Nucleus accumbens (tissue), 56 donors: ENCODE measurements around the gene CLRN2.

Experiments
- DNase-seq, 56 donors: peaks; one replicate each; lab custom pipeline; 2025; lab: John Stamatoyannopoulos, UW

CLRN2 gene, protein sequence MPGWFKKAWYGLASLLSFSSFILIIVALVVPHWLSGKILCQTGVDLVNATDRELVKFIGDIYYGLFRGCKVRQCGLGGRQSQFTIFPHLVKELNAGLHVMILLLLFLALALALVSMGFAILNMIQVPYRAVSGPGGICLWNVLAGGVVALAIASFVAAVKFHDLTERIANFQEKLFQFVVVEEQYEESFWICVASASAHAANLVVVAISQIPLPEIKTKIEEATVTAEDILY

DNA sequence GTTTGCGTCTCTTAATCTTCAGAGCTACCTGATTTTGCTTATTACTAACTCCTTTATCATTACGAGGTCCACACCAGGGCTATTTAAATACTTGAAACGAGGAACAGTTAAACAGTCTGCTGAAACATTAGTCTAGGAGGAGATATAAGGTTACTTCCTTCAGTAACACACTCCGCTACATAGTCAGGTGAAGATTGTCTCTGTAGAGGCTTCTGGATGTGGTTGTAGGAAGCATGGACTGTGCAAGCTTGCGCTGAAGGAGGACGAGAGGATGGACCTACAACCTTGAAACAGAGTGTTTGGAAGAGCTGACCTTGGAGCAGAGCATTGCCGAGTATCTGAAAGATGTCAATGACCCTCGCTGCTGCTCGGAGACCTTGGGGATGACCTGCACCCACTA is at the start of gene CLRN2:
Gene CLRN2, plus strand, starts transcription at position 301 of the 400 bp plus-strand sequence. CDS start 102 bp downstream, outside the sequence.
- DNase-seq, result no peak

DNA sequence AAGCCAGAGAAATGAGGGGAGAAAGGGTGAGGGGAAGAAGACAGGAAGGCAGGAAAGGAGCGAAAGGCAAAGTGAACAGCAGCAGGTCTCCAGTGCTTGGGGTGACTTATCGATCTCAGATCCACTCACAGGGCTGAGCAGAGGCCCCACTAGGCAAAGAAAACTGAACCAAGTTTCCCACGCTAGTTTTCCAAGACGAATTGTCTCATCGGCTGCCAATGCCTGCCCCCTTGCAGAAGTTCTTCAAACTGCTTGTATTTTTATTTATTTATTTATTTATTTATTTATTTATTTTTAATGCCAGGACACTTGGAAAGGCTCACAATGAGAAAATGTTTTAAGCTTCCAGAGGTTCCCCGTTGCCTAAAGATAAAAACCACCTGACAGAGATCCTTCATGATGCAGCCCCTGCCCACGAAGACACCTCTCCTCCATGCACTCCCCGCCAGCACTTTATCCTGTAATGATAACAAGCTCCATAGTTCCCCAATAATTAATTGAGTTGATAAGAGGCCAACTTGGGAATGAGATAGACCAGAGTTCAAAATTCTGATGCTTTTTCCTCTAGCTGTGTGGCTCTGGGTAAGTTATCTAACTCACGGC is 46.2 kb upstream of the CLRN2 start:
- peak in 12 of 56 donors; percentile 5 to 38 (median 16) for DNase-seq

DNA sequence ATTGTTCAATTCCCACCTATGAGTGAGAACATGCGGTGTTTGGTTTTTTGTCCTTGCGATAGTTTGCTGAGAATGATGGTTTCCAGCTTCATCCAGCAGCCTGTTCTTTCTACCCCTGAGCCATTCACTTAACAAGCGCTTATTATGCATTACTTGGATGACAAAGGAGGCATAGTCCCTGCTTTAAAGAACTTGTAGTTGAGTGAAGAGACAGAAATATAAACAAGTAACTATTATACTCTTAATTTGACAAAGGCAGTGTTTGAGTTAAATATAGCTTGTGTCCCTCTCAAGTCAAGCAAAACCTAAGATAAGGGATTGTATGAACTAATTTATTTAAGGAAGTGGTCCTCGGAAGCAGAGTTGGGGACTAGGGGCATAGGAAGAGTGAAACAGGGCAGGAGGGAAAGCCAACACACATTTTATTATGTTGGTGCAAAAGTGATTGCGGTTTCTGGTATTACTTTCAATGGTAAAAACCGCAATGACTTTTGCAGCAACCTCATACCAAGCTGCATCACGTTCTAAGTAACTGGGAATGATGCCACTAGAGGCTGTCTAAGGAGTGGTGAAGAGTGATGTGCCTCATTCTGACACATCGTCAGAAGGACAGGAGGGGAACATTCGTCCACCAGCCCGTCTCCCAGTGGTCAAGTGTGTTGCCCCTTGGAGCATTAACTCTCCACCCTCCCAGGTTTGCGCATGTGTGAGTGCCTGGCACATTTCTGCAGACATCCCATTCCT is 44.9 kb upstream of the CLRN2 start:
- DNase-seq, result no peak

DNA sequence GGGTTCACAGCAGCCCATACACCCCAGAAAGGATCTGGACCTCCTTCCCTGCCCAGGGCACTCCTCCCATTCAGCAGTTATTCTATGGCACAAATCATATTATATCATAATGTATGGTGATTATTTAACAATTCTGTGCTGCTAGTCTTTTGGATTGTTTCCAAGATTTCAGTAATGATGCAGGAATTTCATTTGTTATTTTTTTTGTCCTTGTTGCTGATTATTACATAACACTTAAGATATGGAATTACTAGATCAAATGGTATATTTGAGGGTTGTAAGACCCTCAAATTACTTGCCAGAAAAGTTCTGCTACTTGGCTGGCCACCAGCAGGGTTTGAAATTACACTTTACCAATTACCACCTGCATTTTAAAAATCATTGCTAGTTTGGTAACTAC is 39.5 kb upstream of the CLRN2 start:
- DNase-seq, result no peak

DNA sequence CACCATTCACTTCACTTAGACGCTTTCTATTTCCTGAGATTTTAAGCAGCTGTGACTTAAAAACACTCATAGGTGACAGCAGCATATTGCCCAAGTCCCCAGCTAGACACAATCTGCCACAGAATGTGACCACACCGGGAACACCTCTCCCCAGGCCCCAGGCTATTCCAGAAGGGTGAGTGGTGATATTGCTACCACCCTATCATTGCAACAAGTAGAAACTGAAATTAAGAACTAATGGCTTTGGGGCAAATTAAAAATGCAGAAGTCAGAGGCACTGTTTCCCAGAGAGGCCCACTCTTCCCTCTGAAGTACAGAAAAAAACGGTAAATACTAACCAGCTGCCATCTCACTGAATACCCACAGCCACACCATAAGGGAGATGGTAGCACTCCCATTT is 38.1 kb upstream of the CLRN2 start:
- no peak for DNase-seq

DNA sequence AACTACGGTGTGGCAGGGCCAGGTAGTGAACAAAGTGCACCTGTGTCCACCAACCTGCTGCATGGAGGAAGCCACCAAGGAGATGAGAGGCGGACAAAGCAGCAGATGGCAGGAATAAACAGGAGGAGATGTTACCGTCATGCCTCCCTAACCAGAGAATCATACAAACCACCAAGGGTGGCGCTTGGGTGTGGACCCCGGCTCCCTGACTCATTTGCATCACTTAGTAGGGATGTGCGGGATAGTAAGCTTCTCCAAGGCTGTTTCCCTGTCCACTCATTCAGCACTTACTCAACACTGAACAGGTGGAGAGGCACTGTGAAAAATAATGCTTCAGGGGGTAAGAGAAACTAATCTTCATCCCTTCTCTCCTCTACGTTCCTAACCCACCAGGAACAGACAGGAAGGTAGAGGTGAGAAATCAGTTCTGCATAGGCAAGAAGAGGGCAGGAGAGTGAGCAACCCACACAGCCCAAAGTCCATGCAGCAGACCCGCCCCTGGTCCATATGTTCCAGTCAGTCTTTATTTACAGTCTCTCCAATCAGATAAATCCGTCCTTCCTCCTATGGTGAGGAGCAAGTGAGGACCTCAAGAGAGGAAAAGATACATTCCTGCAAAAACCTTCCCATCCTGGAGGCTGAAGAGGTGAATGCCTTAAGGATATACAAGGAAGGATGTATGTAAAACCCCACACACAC is 37.0 kb upstream of the CLRN2 start:
- no peak for DNase-seq

DNA sequence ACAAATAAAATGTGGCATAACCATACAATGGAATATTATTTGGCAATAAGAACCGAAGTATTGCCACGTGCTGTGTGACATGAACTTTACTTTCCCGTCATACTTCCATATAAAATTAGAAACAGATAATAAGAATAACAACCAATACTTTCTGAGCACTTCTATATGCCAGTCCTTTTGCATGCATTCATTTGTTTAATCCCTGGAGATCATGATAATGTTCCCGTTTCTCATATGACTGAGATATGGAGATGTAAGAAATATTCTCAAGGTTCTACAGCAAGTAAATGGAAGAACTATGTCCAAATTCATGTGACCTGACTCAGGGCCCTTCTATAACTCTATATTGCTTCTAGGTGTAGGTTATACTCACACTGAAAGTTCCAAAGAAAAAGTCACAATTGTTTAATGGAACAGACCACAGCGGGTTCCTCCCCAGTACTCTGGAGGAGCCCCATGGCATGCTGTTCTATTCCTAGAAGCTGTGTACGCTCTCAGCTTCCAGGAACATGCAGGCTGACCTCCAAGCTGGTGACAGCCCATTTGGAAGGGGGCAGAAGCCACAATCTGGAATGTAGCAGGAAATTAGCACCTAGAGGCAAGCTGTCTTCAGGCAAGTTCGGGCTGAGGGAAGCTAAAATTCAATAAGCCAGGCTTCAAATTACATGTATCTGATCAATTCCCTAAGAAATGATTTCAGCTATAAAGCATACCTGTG is 34.6 kb upstream of the CLRN2 start:
- DNase-seq, result no peak

DNA sequence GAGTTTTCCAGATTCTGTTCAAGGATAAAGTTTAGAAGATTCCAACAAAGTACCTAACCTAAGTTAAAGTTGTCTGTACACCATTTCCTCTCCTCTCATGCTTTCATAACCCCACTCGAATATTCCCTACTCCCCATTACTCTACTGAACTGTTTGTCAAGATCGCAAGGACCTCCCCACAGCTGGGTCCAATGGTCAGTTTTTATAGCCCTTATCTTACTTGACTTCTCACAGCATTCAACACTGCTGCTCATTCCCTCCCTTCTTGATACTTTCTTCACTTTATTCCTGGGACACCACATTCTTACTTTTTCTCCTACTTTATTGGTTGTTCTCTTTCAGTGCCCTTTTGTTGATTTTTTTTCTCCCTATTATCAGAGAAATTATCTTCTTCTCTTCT is 34.0 kb upstream of the CLRN2 start:
- no peak for DNase-seq

DNA sequence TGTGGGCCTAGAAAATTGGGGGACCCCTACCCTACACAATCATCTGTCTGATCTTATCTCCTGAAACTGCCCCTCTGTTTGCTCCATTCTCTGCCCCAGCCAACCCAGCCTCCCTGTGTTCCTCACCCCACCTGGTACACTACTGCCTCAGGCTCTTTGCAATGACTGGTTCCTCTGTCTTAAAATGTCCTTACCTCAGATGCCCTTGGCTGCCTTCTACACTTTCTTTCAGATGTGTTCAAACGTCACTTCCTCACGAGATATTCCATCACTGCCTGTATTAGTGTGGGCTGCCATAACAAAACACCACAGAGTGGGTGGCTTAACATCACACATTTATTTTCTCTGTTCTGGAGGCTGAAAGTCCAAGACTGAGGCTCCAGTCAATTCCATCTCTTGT is 32.2 kb upstream of the CLRN2 start:
- no peak for DNase-seq

DNA sequence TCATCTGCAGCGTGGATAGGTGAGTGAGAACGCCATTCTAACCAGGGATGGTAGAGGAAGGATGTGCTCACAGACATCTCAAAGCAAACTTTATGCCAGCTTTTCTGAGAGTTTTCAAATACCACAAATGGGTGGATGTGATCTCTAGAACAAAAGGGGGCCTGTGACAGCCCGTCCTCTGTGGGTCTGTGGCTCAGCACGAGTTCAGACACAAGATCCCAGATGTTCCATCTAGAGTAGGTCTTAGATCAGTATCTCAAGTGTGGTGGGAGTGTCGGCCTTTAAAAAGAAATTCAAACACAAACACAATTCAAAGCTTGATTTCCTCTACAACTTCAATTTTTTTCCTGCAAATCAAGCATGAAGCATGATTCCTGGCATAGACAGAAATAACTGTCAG is 25.8 kb upstream of the CLRN2 start:
- DNase-seq, result no peak

DNA sequence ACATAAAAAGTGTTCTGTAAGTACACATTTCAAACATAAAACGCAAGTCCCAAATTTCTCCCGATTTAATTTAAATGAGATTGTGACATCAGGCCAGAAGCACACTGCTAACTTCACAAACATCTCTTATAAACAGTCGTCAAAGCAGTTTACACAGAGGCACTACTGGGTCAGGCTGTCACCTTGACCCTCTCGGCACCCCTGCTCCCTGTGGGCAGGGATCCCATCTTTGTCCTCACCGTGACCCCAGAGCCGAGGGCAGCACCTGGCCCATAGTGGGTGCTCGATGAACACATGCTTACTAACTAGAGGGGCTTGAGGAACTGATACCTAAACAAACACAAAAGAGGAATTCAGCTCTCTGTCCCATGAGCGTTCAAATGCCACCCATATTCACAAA is 25.2 kb upstream of the CLRN2 start:
- no peak for DNase-seq

DNA sequence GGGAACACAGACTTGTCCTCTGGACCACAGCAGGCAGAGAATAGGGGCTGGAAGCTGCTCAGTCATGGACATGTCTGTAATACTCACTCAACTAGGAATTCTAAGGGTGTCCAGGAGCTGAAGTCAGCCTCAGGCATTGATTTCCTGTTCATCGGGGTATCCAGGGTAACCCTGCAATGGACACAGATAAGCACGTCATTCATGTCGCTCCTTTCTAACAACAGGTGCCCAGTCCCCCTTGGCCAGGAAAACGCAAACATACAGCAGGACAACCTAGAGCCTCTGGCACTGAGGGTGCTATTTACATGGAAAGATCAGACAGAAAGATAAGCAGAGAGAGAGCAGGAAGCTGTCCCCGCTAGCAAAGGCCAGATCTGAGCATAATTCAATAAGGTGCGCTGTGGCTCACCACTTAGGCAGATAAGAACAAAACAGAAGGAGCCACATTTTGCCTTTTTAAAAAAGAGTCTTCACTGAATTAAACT is 24.3 kb upstream of the CLRN2 start:
- DNase-seq, result no peak

DNA sequence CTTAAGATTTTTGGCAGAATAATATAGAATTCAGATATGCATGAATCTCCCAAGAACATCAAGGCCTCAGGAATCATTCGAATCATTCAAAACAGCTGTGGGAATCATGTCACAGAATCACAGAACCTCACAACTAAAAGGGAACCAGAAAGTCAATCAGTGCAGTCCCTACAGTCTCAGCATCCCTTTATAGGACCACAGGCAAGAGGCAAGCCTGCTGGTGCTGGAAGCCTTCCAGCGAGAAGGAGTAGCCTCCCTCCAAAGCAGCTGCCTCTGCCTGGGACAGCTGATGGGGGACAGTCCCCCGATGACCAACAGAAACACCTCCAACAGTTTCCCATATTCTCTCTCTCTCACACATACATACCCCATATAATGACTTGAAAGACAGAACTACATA is 23.8 kb upstream of the CLRN2 start:
- DNase-seq, result peak in 2 of 56 donors; percentile 8 to 18

DNA sequence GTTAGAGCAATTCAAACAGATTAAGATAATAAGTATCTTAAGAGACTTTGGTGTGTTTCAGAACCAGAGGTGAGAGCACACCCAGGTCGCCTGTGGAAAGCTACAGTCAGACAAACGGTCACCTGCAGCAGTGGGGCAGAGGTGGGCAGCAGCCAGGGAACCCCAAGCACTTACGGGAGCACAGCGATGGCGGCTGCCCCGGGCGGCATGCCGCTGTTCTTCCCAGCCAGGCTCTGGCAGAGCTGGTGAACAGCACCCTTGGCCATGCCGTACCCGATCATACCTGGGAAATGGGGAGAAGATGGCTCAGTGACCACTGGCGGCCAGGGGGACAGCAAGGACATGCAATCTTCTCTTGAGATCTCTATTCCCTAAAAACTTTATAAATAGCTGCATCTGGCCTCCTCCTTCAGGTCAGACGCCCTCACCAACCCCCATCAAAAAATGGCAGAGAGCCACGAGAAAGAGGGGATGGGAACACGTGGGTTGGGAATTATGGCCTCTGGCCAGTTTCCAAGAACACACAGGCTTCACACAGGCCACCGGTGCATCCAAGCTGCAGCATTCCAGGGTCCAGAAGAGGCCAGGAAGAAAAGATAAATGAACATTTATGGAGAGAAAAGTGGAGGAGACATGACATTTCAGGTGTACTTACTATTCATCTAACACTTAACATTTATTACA is 22.8 kb upstream of the CLRN2 start:
- peak in 1 of 56 donors; percentile 35 for DNase-seq

DNA sequence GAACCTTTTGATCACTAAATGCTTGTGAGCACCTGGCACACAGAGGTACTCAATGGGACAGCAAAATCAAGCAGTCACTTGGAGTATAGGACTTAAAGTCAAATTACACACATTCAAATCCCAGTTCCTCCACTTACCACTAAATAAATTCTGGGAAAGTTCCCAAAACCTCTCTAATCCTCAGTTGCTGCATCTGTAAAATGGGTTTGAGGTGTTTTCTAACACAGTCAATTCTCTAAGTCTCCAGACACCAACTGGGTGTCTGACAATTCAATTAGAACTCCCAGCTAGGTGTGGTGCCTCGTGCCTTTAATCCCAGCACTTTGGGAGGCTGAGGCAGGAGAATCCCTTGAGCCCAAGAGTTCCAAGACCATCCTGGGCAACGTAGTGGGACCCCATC is 22.1 kb upstream of the CLRN2 start:
- no peak for DNase-seq

DNA sequence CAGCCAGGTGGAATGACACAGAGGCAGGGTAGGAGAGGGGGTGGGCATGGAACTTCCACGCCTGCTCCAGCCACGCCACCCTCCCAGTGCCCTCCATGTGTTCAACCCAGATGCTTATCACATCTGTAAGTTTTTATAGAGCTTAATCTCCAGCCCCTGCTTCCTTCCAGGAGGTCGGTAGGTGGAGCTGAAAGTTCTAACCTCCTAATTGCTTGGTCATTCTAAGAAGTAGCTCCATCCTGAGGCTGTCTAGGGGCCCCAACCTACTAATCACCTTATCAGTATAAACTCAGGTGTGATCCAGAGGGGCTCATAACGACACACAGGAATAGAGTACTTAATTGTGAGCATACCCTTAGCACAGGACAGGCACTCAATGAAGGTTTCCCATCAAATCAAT is 21.3 kb upstream of the CLRN2 start:
- no peak for DNase-seq

DNA sequence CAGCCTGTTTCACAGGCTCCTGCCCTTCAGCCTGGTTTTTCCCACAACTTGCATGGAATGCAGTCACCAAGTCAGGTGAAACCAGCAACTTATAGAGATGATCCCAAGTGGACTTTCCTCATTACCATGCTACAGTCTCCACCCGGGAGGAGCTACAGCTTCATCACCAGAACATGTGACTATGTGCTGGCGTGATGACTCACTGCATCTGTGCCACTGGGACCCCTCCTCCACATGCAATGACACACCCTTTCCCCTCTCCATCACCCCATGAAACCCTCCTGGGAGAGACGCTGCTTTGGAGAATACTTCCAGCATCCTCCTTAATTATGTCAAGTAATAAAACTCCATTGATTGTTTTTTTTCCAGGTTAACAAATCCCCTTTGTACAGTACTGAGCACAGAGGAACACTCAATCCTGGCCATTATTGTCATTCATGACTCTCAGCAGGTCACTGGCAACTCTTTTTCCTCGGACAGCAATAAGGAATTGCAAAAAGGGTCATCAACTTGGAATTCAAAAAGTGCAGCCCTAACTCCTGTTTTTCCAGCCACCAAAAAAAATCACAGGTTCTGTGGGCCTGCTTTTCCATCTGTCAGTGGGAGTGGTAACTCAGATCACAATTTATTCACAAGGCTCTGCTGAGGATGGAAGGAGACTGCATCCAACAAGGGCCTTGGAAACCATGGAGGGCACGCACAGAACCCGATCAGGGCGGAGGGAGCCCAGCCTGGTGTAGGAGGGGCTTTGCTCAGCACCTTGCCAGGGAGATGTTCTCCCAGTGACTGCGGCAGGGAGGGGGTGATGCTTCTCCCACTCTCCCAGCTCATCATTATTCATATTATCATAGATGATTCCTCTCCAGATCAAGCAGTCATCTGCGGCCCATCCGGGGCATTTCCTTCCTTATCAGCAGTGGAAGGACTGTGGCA is 20.4 kb upstream of the CLRN2 start:
- peak in 43 of 56 donors; percentile 9 to 90 (median 39) for DNase-seq

DNA sequence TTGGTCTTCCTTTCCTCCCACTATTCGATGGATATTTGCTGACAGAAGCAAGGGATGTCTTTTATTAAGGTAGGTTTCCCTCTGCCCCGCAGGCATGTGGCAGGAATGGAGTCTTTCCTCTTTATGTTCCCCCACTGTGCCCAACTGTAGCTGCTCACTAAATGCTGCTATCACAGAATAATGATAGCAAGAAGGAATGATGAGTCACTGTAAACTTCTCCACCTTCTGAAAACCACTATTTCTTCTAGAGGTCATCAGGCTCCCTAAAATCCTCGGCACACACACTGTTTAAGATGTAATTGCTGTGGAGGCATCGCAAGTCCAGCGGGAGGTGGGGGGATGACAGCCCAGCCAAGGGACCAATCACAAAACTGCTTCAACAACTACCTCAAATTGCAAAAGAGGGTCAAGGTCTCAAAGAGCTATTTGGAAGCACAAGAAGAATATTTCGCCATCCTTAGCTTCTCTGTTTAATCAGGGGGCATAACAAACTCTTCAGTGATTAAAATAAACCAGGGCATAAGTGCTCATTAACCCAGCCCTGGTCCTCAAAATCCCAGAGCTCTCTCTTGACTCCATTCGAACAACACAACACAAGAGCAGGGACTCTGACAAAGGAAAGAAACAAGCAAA is 17.0 kb upstream of the CLRN2 start:
- DNase-seq, result no peak
